Uterus (tissue), 4 donors: ENCODE results near the gene CEP250. TPM values are rescaled to one million over a fixed set of nuclear protein-coding genes. Genes with fewer than 3 reads are reported as not detected.

Source experiments
- DNase-seq, 2 donors: peaks; one replicate each; pipeline ENCODE4 v3.0.0-alpha.2; 2019 to 2020
- H3K27ac ChIP-seq, 2 donors: fragments of 200-600 bp; sonication (generic); 1 replicate in 1 of 2; 2 replicates in 1 of 2; pipeline ENCODE4 v1.5.1; 2016 to 2018
- H3K27me3 ChIP-seq, 2 donors: fragments of 200-600 bp; sonication (generic); one replicate each; pipeline ENCODE4 v1.5.1; 2018 to 2019; ENCODE audit warnings: control low read depth in 1 of 2
- H3K36me3 ChIP-seq, 2 donors: fragments of 200-600 bp; sonication (generic); one replicate each; pipeline ENCODE4 v1.5.1; 2019; ENCODE audit warnings: control low read depth in 1 of 2
- H3K4me1 ChIP-seq, 2 donors: fragments of 200-600 bp; sonication (generic); one replicate each; pipeline ENCODE4 v1.5.1; 2018 to 2019; ENCODE audit warnings: control low read depth in 1 of 2
- H3K4me3 ChIP-seq, 2 donors: fragments of 200-600 bp; sonication (generic); 1 replicate in 1 of 2; 2 replicates in 1 of 2; pipeline ENCODE4 v1.5.1; 2018 to 2019; ENCODE audit warnings: mild to moderate bottlenecking in 1 of 2
- H3K9me3 ChIP-seq, 2 donors: fragments of 200-600 bp; sonication (generic); one replicate each; pipeline ENCODE4 v1.5.1; 2019; ENCODE audit warnings: control low read depth in 1 of 2
- POLR2A ChIP-seq, 2 donors: fragments of 450-650 bp; IDR thresholded peaks; one replicate each; pipeline ENCODE4 v1.6.1; 2016; ENCODE audit warnings: antibody characterized with exemption in 2 of 2, mild to moderate bottlenecking in 1 of 2, moderate library complexity in 1 of 2
- intact Hi-C: fragments of 100-400 bp; cut with DNase I; formaldehyde crosslinking; loops from one replicate; pipeline ENCODE4 v1.15.1; 2023; ENCODE audit warnings: low total_unique reads
- total RNA-seq, 4 donors: library from RNA; depleted of rRNA in 3 of 4; stranded (reverse); fragments of >200 nt in 3 of 4; gene quantifications; one replicate each; pipeline versions ENCODE4 v1.1.0 to v1.2.4, GENCODE V29; 2014 to 2023
- TF ChIP-seq, protein P1 (sequence below), 4 experiments: fragments of 200-600 bp in 2 of 4; fragments of 450-650 bp in 2 of 4; sonication (generic) in 2 of 4; IDR thresholded peaks; one replicate each; pipeline ENCODE4 v1.5.1; 2016 to 2019; ENCODE audit warnings: antibody characterized with exemption in 4 of 4, mild to moderate bottlenecking in 2 of 4, moderate library complexity in 1 of 4
- donor health status: DM: yes; HTN: yes; CAD: no.

The CEP250 gene
- total RNA-seq, 4 donors from 2014 or later, result 9.2 to 44.2 (median 41.5) TPM

DNA sequence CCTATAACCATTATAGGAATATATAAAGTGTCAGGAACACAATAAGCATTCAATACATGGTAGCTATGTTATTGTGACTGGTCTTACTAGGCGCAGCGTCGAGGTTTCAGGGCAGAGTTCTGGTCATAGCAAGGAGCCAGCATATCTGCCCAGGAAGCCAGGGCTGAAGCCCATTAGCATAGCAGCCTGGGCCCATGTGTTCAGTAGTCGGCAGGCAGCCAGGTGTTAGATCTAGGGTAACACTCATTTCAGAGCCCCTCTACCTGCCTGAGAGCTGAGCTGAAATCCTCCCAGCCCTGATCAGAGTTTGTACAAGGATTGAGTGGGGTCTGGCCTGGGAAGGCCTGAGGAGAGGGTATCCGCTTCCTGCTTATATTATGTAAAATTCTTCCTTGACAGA, 41.9 kb downstream of the CEP250 start:
- peak overlapping the region; percentile 34 to 50 for H3K27ac ChIP-seq
- H3K36me3 ChIP-seq, result no peaks in the 10 kb centered on the region
- intact Hi-C loops, result no loop called here

DNA sequence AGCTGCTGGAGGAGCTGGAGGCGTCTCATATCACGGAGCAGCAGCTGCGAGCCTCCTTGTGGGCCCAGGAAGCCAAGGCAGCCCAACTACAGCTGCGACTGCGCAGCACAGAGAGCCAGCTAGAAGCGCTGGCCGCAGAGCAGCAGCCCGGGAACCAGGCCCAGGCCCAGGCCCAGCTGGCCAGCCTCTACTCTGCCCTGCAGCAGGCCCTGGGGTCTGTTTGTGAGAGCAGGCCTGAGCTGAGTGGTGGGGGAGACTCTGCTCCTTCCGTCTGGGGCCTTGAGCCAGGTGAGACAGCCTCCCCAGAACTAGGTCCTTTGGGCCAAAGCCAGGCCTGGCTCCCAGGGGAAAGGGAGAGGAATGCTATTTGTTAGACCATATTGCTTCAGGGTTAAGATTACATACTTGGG, 42.4 kb downstream of the CEP250 start:
- no peaks in the 10 kb centered on the region for H3K36me3 ChIP-seq
- H3K27me3 ChIP-seq, result no peaks in the 10 kb centered on the region
- H3K27ac ChIP-seq, result peak overlapping the region in 1 of 2 donors; percentile 50
- no peaks in the 10 kb centered on the region for H3K4me1 ChIP-seq
- no peaks in the 10 kb centered on the region for H3K9me3 ChIP-seq
- peak; percentile 77 to 88 for DNase-seq
- intact Hi-C loops, result no loop called here
- no peak for TF ChIP-seq POLR2A (IDR thresholded peaks at IDR 0.05)
- TF ChIP-seq, protein P1, sequence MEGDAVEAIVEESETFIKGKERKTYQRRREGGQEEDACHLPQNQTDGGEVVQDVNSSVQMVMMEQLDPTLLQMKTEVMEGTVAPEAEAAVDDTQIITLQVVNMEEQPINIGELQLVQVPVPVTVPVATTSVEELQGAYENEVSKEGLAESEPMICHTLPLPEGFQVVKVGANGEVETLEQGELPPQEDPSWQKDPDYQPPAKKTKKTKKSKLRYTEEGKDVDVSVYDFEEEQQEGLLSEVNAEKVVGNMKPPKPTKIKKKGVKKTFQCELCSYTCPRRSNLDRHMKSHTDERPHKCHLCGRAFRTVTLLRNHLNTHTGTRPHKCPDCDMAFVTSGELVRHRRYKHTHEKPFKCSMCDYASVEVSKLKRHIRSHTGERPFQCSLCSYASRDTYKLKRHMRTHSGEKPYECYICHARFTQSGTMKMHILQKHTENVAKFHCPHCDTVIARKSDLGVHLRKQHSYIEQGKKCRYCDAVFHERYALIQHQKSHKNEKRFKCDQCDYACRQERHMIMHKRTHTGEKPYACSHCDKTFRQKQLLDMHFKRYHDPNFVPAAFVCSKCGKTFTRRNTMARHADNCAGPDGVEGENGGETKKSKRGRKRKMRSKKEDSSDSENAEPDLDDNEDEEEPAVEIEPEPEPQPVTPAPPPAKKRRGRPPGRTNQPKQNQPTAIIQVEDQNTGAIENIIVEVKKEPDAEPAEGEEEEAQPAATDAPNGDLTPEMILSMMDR (IDR thresholded peaks at IDR 0.05), result peak in 1 of 4 experiments; percentile 6
- H3K4me3 ChIP-seq, result no peak overlapping the region

More for the DNA sequence above, 41.9 kb downstream of the CEP250 start:
- TF ChIP-seq, protein P1 (IDR thresholded peaks at IDR 0.05), result no peak
- TF ChIP-seq POLR2A (IDR thresholded peaks at IDR 0.05), result no peak
- Histone ChIP-seq H3K4me3 (no peak overlapping the region), H3K27me3 (no peaks in the 10 kb centered on the region), H3K9me3 (no peaks in the 10 kb centered on the region), H3K4me1 (no peaks in the 10 kb centered on the region)
- peak in 1 of 2 donors; percentile 30 for DNase-seq

DNA sequence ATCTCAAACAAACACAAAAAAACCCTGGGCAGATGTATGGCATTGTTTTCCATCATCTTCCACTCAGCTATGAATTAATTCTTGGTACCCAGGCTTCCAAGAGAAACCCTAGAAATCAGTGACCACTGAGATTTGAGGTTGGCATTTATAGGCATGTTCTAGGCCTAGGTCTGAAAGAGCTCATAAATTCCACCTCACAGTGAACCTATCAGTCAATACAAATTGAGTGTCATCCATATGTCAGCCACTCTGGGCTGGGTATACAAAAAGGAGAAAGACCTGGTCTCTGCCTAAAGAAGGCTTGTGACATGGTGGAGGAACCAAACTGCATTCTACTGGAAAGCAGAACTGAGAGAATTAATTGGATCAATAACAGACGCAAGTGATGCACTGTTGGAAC, 43.9 kb downstream of the CEP250 start:
- Histone ChIP-seq H3K27ac (no peak overlapping the region), H3K27me3 (no peaks in the 10 kb centered on the region), H3K4me1 (no peaks in the 10 kb centered on the region), H3K36me3 (no peaks in the 10 kb centered on the region), H3K9me3 (no peaks in the 10 kb centered on the region), H3K4me3 (no peak overlapping the region)
- TF ChIP-seq, protein P1 (IDR thresholded peaks at IDR 0.05), result no peak
- no peak for TF ChIP-seq POLR2A (IDR thresholded peaks at IDR 0.05)
- intact Hi-C loops, result no loop called here
- DNase-seq, result no peak

DNA sequence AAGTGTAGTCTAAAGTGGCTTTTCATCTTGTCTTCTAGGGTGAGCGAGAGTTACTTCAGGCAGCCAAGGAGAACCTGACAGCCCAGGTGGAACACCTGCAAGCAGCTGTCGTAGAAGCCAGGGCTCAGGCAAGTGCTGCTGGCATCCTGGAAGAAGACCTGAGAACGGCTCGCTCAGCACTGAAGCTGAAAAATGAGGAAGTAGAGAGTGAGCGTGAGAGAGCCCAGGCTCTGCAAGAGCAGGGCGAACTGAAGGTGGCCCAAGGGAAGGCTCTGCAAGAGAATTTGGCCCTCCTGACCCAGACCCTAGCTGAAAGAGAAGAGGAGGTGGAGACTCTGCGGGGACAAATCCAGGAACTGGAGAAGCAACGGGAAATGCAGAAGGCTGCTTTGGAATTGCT, 47.0 kb downstream of the CEP250 start:
- no peaks in the 10 kb centered on the region for H3K27me3 ChIP-seq
- no peak for TF ChIP-seq POLR2A (IDR thresholded peaks at IDR 0.05)
- no peaks in the 10 kb centered on the region for H3K36me3 ChIP-seq

DNA sequence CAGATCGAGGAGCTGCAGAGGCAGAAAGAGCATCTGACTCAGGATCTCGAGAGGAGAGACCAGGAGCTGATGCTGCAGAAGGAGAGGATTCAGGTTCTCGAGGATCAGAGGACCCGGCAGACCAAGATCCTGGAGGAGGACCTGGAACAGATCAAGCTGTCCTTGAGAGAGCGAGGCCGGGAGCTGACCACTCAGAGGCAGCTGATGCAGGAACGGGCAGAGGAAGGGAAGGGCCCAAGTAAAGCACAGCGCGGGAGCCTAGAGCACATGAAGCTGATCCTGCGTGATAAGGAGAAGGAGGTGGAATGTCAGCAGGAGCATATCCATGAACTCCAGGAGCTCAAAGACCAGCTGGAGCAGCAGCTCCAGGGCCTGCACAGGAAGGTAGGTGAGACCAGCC, 47.9 kb downstream of the CEP250 start:
- H3K36me3 ChIP-seq, result no peaks in the 10 kb centered on the region
- H3K4me1 ChIP-seq, result no peaks in the 10 kb centered on the region
- no peaks in the 10 kb centered on the region for H3K27me3 ChIP-seq
- TF ChIP-seq, protein P1 (IDR thresholded peaks at IDR 0.05), result no peak
- TF ChIP-seq POLR2A (IDR thresholded peaks at IDR 0.05), result no peak
- DNase-seq, result no peak
- intact Hi-C loops, result no loop called here
- H3K9me3 ChIP-seq, result no peaks in the 10 kb centered on the region
- H3K27ac ChIP-seq, result no peak overlapping the region
- H3K4me3 ChIP-seq, result no peak overlapping the region

More for the DNA sequence above, 47.0 kb downstream of the CEP250 start:
- Histone ChIP-seq H3K27ac (no peak overlapping the region), H3K4me3 (no peak overlapping the region), H3K4me1 (no peaks in the 10 kb centered on the region), H3K9me3 (no peaks in the 10 kb centered on the region)
- DNase-seq, result no peak
- intact Hi-C loops, result no loop called here
